Measurements from ENCODE around the gene ERC2. TPM values are rescaled to one million over a fixed set of nuclear protein-coding genes. Genes with fewer than 3 reads are reported as not detected.

The ERC2 gene
- total and polyA plus RNA-seq, 12 donors: 0.22 to 4.2 (median 1.7) TPM

DNA sequence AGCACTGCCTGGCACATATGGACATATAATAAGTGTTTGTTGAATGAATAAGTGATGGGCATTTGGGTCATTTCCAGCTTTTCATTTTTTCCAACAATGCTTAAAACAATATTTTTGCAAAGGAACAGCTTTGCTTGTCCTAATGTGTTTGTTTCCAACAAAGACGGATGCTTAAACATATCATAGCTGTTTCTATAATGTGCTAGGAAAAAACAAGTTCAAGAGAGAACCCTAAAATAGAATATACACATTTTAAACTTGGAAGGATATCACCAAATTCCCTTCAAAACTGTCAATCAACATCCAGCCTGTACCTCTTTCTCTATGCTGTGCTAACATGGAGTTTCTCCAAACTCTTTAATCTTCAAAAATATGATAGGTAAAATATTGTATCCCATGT, 756.6 kb downstream of the ERC2 start:
- Histone ChIP-seq H3K27ac (no peak overlapping the region), H3K4me1 (peaks cover 0 to 14% (median 4%) of the 10 kb centered on the region in 9 donors), H3K36me3 (no peaks in the 10 kb centered on the region), H3K4me3 (no peak overlapping the region), H3K27me3 (peaks cover 0 to 7% (median 0%) of the 10 kb centered on the region in 7 donors), H3K9me3 (no peaks in the 10 kb centered on the region)
- WGBS, 2 donors: 81 to 83% methylated on average over 1 of the region's 1 CpG
- intact Hi-C loops (cut with DNase I): no loop called here
- DNase-seq: no peak
- no peak for ATAC-seq
- TF ChIP-seq, protein P1, sequence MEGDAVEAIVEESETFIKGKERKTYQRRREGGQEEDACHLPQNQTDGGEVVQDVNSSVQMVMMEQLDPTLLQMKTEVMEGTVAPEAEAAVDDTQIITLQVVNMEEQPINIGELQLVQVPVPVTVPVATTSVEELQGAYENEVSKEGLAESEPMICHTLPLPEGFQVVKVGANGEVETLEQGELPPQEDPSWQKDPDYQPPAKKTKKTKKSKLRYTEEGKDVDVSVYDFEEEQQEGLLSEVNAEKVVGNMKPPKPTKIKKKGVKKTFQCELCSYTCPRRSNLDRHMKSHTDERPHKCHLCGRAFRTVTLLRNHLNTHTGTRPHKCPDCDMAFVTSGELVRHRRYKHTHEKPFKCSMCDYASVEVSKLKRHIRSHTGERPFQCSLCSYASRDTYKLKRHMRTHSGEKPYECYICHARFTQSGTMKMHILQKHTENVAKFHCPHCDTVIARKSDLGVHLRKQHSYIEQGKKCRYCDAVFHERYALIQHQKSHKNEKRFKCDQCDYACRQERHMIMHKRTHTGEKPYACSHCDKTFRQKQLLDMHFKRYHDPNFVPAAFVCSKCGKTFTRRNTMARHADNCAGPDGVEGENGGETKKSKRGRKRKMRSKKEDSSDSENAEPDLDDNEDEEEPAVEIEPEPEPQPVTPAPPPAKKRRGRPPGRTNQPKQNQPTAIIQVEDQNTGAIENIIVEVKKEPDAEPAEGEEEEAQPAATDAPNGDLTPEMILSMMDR (IDR thresholded peaks at IDR 0.05): no peak

DNA sequence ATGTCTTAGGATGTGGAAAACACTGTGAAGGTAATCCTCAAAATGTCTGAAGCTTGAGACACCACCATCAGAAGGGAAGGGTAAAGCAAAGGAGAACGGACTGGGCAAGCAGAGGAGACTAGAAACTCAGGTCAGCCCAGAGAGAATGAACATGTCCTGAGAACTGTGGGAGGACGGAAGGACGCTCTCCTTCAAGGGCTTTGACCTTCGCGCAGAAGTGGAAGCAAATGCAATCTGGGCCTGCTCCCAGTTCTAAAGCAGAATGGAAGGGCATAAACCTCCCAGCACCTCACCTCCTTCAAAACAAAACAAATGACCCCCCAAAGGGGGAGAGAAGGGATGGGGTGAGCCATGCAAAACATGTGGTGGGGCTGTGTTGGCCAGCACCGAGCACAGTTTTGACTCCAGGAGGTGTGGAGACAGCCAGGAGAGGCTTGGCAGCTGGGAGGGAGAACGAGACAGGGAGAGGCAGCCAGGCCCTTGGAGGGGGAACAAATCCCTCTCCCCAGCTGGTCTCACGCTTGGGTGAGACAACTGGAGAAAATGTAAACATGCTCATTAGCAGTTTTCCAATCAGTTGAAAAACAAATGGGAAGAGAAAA, 758.8 kb downstream of the ERC2 start:
- peaks cover 0 to 7% (median 0%) of the 10 kb centered on the region in 7 donors for H3K27me3 ChIP-seq
- TF ChIP-seq, protein P1 (IDR thresholded peaks at IDR 0.05): no peak
- no peaks in the 10 kb centered on the region for H3K36me3 ChIP-seq
- H3K9me3 ChIP-seq: no peaks in the 10 kb centered on the region
- peaks cover 0 to 14% (median 4%) of the 10 kb centered on the region in 9 donors for H3K4me1 ChIP-seq
- intact Hi-C loops (cut with DNase I): loop anchor here in 1 of 10 donors (5.0 kb wide), 1 partner anchor 137 kb away; no protein-coding TSS in a partner anchor
- H3K27ac ChIP-seq: no peak overlapping the region
- WGBS, 2 donors: 51 to 54% methylated on average over 8 of the region's 8 CpGs
- peak in 3 of 8 donors; percentile 62 to 72 (median 70) for ATAC-seq
- H3K4me3 ChIP-seq: no peak overlapping the region
- DNase-seq: no peak

DNA sequence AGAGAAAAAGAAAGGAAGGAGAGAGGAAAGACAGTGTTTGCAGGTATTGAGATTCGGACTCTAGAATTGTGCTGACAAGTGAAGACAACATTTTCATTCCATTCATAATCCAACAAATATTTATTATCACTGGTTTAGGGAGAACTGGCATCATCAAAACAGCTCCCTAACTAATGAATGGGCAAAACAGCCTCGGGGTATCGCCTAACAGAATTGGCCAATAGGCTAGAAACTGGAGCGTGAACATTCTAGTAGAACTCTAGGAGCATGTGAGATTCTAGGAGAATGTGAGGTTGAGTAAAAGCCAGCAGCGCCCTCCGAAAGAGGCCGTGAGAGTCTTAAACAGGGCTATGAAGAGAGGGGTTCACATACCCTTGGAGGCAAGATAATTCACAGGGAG, 759.3 kb downstream of the ERC2 start:
- H3K4me3 ChIP-seq: no peak overlapping the region
- TF ChIP-seq, protein P1 (IDR thresholded peaks at IDR 0.05): no peak
- H3K4me1 ChIP-seq: peaks cover 0 to 14% (median 4%) of the 10 kb centered on the region in 9 donors
- DNase-seq: no peak
- H3K9me3 ChIP-seq: no peaks in the 10 kb centered on the region
- peaks cover 0 to 7% (median 0%) of the 10 kb centered on the region in 7 donors for H3K27me3 ChIP-seq
- intact Hi-C loops (cut with DNase I): loop anchor here in 1 of 10 donors (5.0 kb wide), 1 partner anchor 137 kb away; no protein-coding TSS in a partner anchor
- WGBS, 2 donors: 93 to 95% methylated on average over 7 of the region's 7 CpGs
- no peaks in the 10 kb centered on the region for H3K36me3 ChIP-seq
- ATAC-seq: no peak
- no peak overlapping the region for H3K27ac ChIP-seq

DNA sequence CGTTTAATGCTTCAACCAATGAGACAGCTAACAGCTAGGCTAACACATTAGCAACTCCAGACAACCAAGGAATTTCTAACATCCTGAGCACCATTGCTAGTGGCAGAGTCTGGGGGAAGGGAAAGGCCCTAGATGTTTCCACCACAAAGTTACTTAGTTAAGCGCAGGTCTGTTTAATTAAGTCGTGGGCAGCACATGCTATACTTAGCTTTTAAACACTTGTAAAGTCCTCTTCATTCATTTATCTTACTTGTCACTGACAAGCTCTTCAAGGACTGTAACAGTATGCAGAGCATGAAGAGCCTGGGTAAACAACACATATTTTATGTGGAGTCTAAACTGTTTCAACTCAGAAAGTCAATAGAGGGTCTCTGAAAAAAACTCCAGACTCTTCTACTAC, 760.0 kb downstream of the ERC2 start:
- Histone ChIP-seq H3K9me3 (no peaks in the 10 kb centered on the region), H3K4me1 (peaks cover 0 to 14% (median 4%) of the 10 kb centered on the region in 9 donors), H3K4me3 (no peak overlapping the region), H3K27ac (no peak overlapping the region), H3K36me3 (no peaks in the 10 kb centered on the region), H3K27me3 (peaks cover 0 to 11% (median 0%) of the 10 kb centered on the region in 7 donors)
- TF ChIP-seq, protein P1 (IDR thresholded peaks at IDR 0.05): no peak
- no peak for DNase-seq
- ATAC-seq: peak in 3 of 8 donors; percentile 37 to 65 (median 58)
- intact Hi-C loops (cut with DNase I): loop anchor here in 1 of 10 donors (5.0 kb wide), 1 partner anchor 136 kb away; no protein-coding TSS in a partner anchor
- WGBS, 2 donors: 44 to 55% methylated on average over 3 of the region's 3 CpGs

Data from heart right ventricle (tissue), 16 donors.